ENCODE measurements around the gene KIR3DL2.

GRCh38 chr19:54903303-54903702 lies 53.1 kb downstream of the KIR3DL2 start:
- TF ChIP-seq BHLHE40 (IDR thresholded peaks at IDR 0.05; ENCODE audit: low read depth, low read length) (no peak), RAD21 (IDR thresholded peaks at IDR 0.05; ENCODE audit: low read length) (no peak), POLR2A (IDR thresholded peaks at IDR 0.05; ENCODE audit: low read depth, low read length) (no peak), CHD1 (IDR thresholded peaks at IDR 0.05; ENCODE audit: low read depth, low read length) (no peak), CTCF (conservative IDR thresholded peaks at IDR 0.05; ENCODE audit: low read depth, low read length) (no peak), SMC3 (IDR thresholded peaks at IDR 0.05; ENCODE audit: low read depth, low read length) (no peak), USF2 (IDR thresholded peaks at IDR 0.05; ENCODE audit: low read depth, low read length) (no peak), MAZ (IDR thresholded peaks at IDR 0.05; ENCODE audit: borderline replicate concordance, low read depth, low read length) (no peak), MAFK (IDR thresholded peaks at IDR 0.05; ENCODE audit: low read depth, low read length) (no peak), RFX5 (IDR thresholded peaks at IDR 0.05; ENCODE audit: low read depth, low read length) (no peak), FOS (IDR thresholded peaks at IDR 0.05; ENCODE audit: low read depth, low read length) (no peak)
